HL-60 (cell line): ENCODE results near the gene PTPN1.

Source experiments
- CTCF ChIP-seq: IDR thresholded peaks from one replicate; pipeline ENCODE4 v1.5.1; 2011; ENCODE audit warnings: low read length, control low read depth, inconsistent platforms; ENCODE audit not compliant: insufficient read depth
- GABPA ChIP-seq: IDR thresholded peaks from 2 replicates; pipeline ENCODE4 v1.6.1; 2012; ENCODE audit warnings: low read depth
- POLR2AphosphoS5 ChIP-seq: IDR thresholded peaks from 2 replicates; pipeline ENCODE4 v1.6.1; 2012; ENCODE audit warnings: low read depth
- REST ChIP-seq: IDR thresholded peaks from 2 replicates; pipeline ENCODE4 v1.6.1; 2012; ENCODE audit warnings: low read depth; ENCODE audit not compliant: insufficient replicate concordance
- SPI1 ChIP-seq: IDR thresholded peaks from 2 replicates; pipeline ENCODE4 v1.6.1; 2012; ENCODE audit warnings: low read depth, mild to moderate bottlenecking, borderline replicate concordance

GRCh38 chr20:50583442-50584150 lies 73.4 kb downstream of the PTPN1 start:
- TF ChIP-seq CTCF, result no peak
- no peak for TF ChIP-seq POLR2AphosphoS5
- no peak for TF ChIP-seq REST
- no peak for TF ChIP-seq GABPA
- TF ChIP-seq SPI1, result no peak
